Neutrophil (primary cell): ENCODE measurements around the gene URM1.

ENCODE experiments used
- H3K27ac ChIP-seq: fragments of 200-600 bp; sonication (generic); 2 replicates; pipeline ENCODE4 v1.5.1; 2016; ENCODE audit warnings: mild to moderate bottlenecking, moderate library complexity
- H3K27me3 ChIP-seq: fragments of 200-600 bp; sonication (generic); 2 replicates; pipeline ENCODE4 v1.6.0; 2016; ENCODE audit warnings: mild to moderate bottlenecking
- H3K36me3 ChIP-seq: fragments of 200-600 bp; sonication (generic); 2 replicates; pipeline ENCODE4 v1.5.1; 2017
- H3K4me1 ChIP-seq, 2 experiments: fragments of 200-600 bp in 1 of 2; sonication (generic) in 1 of 2; 1 replicate in 1 of 2; 2 replicates in 1 of 2; pipeline versions ENCODE4 v1.5.1 to v1.6.1; 2013 to 2016; ENCODE audit warnings: low read depth in 1 of 2, low read length in 1 of 2, mild to moderate bottlenecking in 1 of 2, moderate library complexity in 1 of 2; ENCODE audit not compliant: control insufficient read depth in 1 of 2, insufficient read depth in 1 of 2
- H3K4me3 ChIP-seq, 2 experiments: fragments of 200-600 bp in 1 of 2; sonication (generic) in 1 of 2; 1 replicate in 1 of 2; 2 replicates in 1 of 2; pipeline ENCODE4 v1.5.1; 2013 to 2016; ENCODE audit warnings: low read depth in 1 of 2, low read length in 1 of 2, mild to moderate bottlenecking in 1 of 2, moderate library complexity in 1 of 2
- H3K9me3 ChIP-seq: fragments of 200-600 bp; sonication (generic); 2 replicates; pipeline ENCODE4 v1.5.1; 2016
- TF ChIP-seq, protein P1 (sequence below): fragments of 200-600 bp; sonication (generic); IDR thresholded peaks from 2 replicates; pipeline ENCODE4 v1.5.1; 2016; ENCODE audit warnings: antibody characterized with exemption

Gene URM1

DNA sequence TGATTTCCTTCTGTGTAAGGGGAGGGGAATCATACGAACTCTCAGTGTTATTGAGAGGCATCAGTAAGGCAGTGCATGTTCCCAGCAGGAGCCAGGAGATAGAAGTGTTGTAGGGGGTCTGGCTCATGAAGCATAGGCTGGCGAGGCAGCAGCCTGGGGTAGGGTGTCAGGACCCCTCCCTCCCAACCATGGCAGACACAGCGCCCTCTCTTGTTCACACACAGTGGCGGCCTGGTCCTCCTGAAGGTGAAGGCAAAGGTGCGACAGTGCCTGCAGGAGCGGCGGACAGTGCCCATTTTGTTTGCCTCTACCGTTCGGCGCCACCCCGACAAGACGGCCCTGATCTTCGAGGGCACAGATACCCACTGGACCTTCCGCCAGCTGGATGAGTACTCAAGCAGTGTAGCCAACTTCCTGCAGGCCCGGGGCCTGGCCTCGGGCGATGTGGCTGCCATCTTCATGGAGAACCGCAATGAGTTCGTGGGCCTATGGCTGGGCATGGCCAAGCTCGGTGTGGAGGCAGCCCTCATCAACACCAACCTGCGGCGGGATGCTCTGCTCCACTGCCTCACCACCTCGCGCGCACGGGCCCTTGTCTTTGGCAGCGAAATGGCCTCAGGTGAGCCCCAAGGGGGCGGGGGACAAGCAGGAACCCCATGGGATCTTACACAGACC, 26.1 kb upstream of the URM1 start:
- Histone ChIP-seq H3K36me3 (peaks cover 38% of the 10 kb centered on the region), H3K9me3 (no peaks in the 10 kb centered on the region), H3K4me3 (no peak overlapping the region), H3K27ac (no peak overlapping the region), H3K4me1 (peaks cover 11 to 13% of the 10 kb centered on the region in 2 experiments), H3K27me3 (no peaks in the 10 kb centered on the region)
- TF ChIP-seq, protein P1, sequence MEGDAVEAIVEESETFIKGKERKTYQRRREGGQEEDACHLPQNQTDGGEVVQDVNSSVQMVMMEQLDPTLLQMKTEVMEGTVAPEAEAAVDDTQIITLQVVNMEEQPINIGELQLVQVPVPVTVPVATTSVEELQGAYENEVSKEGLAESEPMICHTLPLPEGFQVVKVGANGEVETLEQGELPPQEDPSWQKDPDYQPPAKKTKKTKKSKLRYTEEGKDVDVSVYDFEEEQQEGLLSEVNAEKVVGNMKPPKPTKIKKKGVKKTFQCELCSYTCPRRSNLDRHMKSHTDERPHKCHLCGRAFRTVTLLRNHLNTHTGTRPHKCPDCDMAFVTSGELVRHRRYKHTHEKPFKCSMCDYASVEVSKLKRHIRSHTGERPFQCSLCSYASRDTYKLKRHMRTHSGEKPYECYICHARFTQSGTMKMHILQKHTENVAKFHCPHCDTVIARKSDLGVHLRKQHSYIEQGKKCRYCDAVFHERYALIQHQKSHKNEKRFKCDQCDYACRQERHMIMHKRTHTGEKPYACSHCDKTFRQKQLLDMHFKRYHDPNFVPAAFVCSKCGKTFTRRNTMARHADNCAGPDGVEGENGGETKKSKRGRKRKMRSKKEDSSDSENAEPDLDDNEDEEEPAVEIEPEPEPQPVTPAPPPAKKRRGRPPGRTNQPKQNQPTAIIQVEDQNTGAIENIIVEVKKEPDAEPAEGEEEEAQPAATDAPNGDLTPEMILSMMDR = no peak

DNA sequence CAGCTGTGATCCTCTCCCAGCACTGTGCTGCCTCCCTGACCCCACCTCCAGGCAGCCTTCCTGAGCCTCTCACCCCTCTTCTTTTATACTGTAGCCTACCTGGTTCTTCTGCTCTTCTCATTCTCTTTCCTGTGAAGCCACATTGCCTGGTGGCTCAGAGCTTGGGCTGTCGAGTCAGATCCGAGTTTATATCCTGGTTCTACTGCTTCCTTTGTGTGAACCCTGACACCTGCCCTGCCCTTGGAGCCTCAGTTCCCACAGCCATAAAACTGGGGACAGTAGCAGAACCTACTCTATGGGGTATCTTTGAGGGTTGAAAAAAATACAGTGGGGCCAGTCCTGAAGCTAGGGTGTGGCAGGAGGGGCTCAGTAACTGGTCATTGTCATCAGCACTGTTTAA, 22.0 kb upstream of the URM1 start:
- Histone ChIP-seq H3K9me3 (no peaks in the 10 kb centered on the region), H3K4me3 (no peak overlapping the region), H3K27me3 (no peaks in the 10 kb centered on the region), H3K36me3 (peaks cover 48% of the 10 kb centered on the region), H3K4me1 (no peaks in the 10 kb centered on the region), H3K27ac (no peak overlapping the region)
- TF ChIP-seq, protein P1 = no peak

DNA sequence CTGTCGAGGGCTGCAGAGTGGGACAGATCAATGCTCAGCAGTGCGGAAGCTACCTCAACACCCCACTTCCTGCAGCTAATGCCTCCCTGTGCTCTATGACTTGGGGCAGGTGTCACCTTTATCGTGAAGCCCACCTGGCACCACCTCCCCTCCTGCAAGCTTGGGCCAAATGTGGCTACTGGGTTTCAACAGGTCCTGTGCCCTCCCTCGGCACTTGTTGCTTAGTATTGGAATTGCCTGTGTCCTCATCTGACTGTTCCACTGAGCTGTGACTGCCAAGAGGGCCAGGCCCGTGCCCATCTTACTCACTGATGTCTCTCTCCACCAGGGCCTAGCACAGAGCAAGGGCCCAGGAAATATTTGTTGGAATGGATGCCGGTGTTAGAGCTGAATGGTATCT, 21.4 kb upstream of the URM1 start:
- TF ChIP-seq, protein P1 = no peak
- H3K9me3 ChIP-seq = no peaks in the 10 kb centered on the region
- H3K36me3 ChIP-seq = peaks cover 48% of the 10 kb centered on the region
- no peaks in the 10 kb centered on the region for H3K4me1 ChIP-seq
- no peak overlapping the region for H3K27ac ChIP-seq
- no peak overlapping the region for H3K4me3 ChIP-seq
- H3K27me3 ChIP-seq = no peaks in the 10 kb centered on the region

DNA sequence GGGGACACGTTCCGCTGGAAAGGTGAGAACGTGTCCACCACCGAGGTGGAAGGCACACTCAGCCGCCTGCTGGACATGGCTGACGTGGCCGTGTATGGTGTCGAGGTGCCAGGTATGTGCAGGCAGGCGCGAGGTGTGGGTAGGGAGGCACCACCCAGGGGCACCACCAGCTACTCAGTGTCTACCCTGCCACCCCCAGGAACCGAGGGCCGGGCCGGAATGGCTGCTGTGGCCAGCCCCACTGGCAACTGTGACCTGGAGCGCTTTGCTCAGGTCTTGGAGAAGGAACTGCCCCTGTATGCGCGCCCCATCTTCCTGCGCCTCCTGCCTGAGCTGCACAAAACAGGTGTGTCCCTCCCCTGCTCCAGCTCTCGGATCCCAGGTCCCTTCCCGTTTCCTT, 15.7 kb upstream of the URM1 start:
- no peaks in the 10 kb centered on the region for H3K9me3 ChIP-seq
- no peaks in the 10 kb centered on the region for H3K27me3 ChIP-seq
- H3K36me3 ChIP-seq = peaks cover 16% of the 10 kb centered on the region
- no peak overlapping the region for H3K4me3 ChIP-seq
- TF ChIP-seq, protein P1 = no peak
- no peak overlapping the region for H3K27ac ChIP-seq
- H3K4me1 ChIP-seq = no peaks in the 10 kb centered on the region

DNA sequence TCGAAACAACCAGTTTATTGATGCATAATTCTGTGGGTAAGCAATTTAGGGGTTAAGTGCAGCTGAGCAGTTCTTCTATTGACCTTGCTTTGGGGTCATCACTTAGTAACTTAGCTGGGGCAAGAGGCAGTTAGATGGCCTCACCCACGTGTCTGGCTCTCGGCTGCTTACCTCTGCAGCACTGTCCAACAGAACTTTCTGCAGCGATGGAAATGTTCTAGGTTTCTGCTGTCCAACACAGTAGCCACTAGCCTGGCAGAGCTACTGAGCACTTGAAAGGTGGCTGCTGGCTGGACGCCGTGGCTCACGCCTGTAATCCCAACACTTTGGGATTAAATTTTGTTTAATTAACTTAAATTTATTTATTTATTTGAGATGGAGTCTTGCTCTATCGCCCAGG, 13.1 kb upstream of the URM1 start:
- no peaks in the 10 kb centered on the region for H3K27me3 ChIP-seq
- peaks cover 8% of the 10 kb centered on the region in 2 experiments for H3K4me1 ChIP-seq
- no peak overlapping the region for H3K4me3 ChIP-seq
- H3K36me3 ChIP-seq = peaks cover 12% of the 10 kb centered on the region
- H3K9me3 ChIP-seq = no peaks in the 10 kb centered on the region
- TF ChIP-seq, protein P1 = no peak
- no peak overlapping the region for H3K27ac ChIP-seq
